GDM1 (cell line): ENCODE data around the gene C13orf46.

Source experiments
- DNase-seq: peaks from one replicate; lab custom pipeline; 2025; lab: John Stamatoyannopoulos, UW

Gene C13orf46

DNA sequence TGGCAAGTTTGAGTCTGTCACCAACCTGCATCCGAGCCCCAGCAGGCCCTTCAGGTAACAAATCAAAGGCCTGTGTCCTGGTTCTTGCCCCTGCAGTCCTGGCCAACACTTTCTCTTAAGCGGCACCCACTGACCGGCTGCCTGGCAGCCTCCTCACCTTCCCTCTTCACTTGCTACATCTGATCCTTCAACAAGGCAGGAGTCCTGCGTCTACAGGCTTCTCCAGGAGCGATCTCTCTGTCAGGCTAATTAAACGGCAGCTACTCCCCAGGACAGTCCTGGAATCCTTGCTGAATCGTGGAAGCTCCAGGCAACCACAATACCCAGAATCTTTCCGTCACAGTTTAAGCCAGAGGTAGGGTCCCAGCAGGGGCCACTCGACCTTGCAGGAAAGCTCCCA lies 68.9 kb downstream of the C13orf46 start:
- DNase-seq: no peak

DNA sequence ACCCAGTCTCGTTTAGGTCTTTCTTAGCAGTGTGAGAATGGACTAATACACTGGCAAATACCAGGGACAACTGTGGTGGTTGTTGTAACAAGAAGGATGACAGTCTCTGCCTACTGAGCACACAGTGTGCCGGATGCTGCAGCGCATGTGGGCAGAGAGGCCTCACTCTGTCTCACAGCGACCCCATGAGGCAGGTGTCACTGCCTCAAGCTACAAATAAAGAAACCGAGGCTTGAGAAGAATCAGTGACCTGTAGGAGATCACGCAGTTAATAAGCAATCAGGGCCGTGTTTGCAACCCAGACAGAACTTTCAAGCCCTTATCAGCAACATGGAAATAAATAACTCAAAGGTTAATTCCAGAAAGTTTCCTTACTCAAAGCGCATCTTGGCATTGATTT lies 69.5 kb downstream of the C13orf46 start:
- DNase-seq: no peak

DNA sequence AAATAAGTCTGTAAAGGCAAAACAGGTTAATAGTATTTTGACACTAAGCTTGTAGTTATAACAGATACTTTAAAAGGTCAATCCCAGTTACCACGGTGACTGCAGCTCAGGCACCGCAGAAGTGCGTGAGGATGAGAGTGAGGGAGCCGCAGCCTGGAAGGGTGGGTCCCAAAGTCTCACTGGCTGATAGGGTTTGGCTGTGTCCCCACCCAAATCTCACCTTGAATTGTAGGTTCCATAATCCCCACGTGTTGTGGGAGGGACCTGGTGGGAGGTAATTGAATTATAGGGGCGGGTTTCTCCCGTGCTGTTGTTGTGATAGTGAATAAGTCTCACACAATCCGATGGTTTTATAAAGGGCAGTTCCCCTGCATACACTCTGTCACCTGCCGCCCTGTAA lies 70.0 kb downstream of the C13orf46 start:
- no peak for DNase-seq
